Measurements from ENCODE around the gene RERE.

DNA sequence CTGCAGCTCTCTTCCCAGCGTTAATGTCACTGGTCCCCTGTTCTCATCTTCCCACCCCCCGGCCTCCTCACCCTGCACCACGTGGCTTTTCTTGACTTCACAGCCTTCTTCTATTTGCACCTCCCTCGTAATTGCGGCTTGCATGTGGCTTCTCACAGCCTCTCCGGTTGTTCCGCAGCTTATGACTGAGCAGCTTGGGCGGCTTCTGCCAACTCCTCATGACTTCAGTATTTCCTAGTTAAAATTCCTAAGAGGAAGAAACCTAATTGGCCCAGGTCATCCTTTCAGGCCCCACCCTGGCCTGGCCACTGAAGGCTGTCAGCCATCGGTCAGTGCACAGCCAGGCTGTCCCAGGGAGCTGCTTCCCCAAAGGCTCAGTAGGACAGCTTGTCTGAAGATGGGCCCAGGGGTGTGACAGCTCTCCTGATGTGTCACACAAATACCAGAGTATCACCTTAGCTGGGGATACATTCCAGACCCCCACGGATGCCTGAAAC lies 8.6 kb upstream of the RERE start:
- TF ChIP-seq CTCF (IDR thresholded peaks at IDR 0.05; ENCODE audit: insufficient read depth, low read depth, low read length) (no peak), EZH2 (IDR thresholded peaks at IDR 0.05; ENCODE audit: insufficient read depth, low read length) (no peak)
